Parathyroid adenoma (tissue), 2 donors: ENCODE results near the gene TAS2R8.
"Not testable (repeated sequence)": the region's sequence is repeated elsewhere in the genome, so short reads cannot be mapped to it uniquely, and the experiment has no call there.

Experiments used
- H2AFZ ChIP-seq: fragments of 300-600 bp; sonication (generic); one replicate; pipeline ENCODE4 v1.7.0; 2017; ENCODE audit warnings: antibody characterized with exemption, mild to moderate bottlenecking
- H3K27ac ChIP-seq: fragments of 300-600 bp; sonication (generic); one replicate; pipeline ENCODE4 v1.7.0; 2017
- H3K27me3 ChIP-seq: fragments of 300-600 bp; sonication (generic); one replicate; pipeline ENCODE4 v1.7.0; 2017; ENCODE audit warnings: low read length; ENCODE audit not compliant: control insufficient read depth, insufficient read depth
- H3K36me3 ChIP-seq: fragments of 300-600 bp; sonication (generic); one replicate; pipeline ENCODE4 v1.7.0; 2017; ENCODE audit warnings: low read length; ENCODE audit not compliant: control insufficient read depth, insufficient read depth
- H3K4me1 ChIP-seq: fragments of 300-600 bp; sonication (generic); one replicate; pipeline ENCODE4 v1.7.0; 2017; ENCODE audit warnings: control low read depth
- H3K4me2 ChIP-seq: fragments of 300-600 bp; sonication (generic); one replicate; pipeline ENCODE4 v1.7.0; 2017; ENCODE audit warnings: low read length
- H3K4me3 ChIP-seq: fragments of 300-600 bp; sonication (generic); one replicate; pipeline ENCODE4 v1.7.0; 2017; ENCODE audit warnings: low read depth, low read length
- H3K79me2 ChIP-seq: fragments of 300-600 bp; sonication (generic); one replicate; pipeline ENCODE4 v1.7.0; 2017; ENCODE audit warnings: control low read depth
- H3K9ac ChIP-seq: fragments of 300-600 bp; sonication (generic); one replicate; pipeline ENCODE4 v1.7.0; 2017; ENCODE audit warnings: mild to moderate bottlenecking
- H3K9me3 ChIP-seq: fragments of 300-600 bp; sonication (generic); one replicate; pipeline ENCODE4 v1.7.0; 2017; ENCODE audit warnings: low read length; ENCODE audit not compliant: control insufficient read depth
- CTCF ChIP-seq: fragments of 300-600 bp; sonication (generic); IDR thresholded peaks from one replicate; pipeline ENCODE4 v1.7.0; 2017; ENCODE audit warnings: antibody characterized with exemption, mild to moderate bottlenecking
- donor health status: primary hyperparathyroidism.

The TAS2R8 gene

GRCh38 chr12:10801741-10802140 lies 5.3 kb downstream of the TAS2R8 start:
- H3K4me2 ChIP-seq: no peak overlapping the region
- H3K9ac ChIP-seq: no peak overlapping the region
- H3K9me3 ChIP-seq: no peaks in the 10 kb centered on the region
- no peaks in the 10 kb centered on the region for H3K27me3 ChIP-seq
- no peak overlapping the region for H3K27ac ChIP-seq
- H3K4me1 ChIP-seq: no peaks in the 10 kb centered on the region
- H2AFZ ChIP-seq: no peak overlapping the region
- no peaks in the 10 kb centered on the region for H3K79me2 ChIP-seq
- TF ChIP-seq CTCF: no peak
- no peak overlapping the region for H3K4me3 ChIP-seq
- no peaks in the 10 kb centered on the region for H3K36me3 ChIP-seq

GRCh38 chr12:10794222-10794621 lies 12.9 kb downstream of the TAS2R8 start:
- H2AFZ ChIP-seq: no peak overlapping the region
- H3K27me3 ChIP-seq: no peaks in the 10 kb centered on the region
- H3K4me3 ChIP-seq: no peak overlapping the region
- no peak overlapping the region for H3K4me2 ChIP-seq
- H3K9ac ChIP-seq: no peak overlapping the region
- no peak overlapping the region for H3K27ac ChIP-seq
- TF ChIP-seq CTCF: no peak
- no peaks in the 10 kb centered on the region for H3K79me2 ChIP-seq
- no peaks in the 10 kb centered on the region for H3K4me1 ChIP-seq
- no peaks in the 10 kb centered on the region for H3K36me3 ChIP-seq
- H3K9me3 ChIP-seq: no peaks in the 10 kb centered on the region

GRCh38 chr12:10791769-10792168 lies 15.3 kb downstream of the TAS2R8 start:
- not testable (repeated sequence) for H3K36me3 ChIP-seq, H3K79me2 ChIP-seq, H3K9me3 ChIP-seq, H3K4me2 ChIP-seq, H3K4me3 ChIP-seq, H2AFZ ChIP-seq, H3K9ac ChIP-seq, H3K4me1 ChIP-seq, H3K27me3 ChIP-seq, H3K27ac ChIP-seq

GRCh38 chr12:10783252-10783651 lies 23.8 kb downstream of the TAS2R8 start:
- no peaks in the 10 kb centered on the region for H3K4me1 ChIP-seq
- H3K27ac ChIP-seq: no peak overlapping the region
- TF ChIP-seq CTCF: no peak
- H3K79me2 ChIP-seq: no peaks in the 10 kb centered on the region
- no peak overlapping the region for H2AFZ ChIP-seq
- H3K9me3 ChIP-seq: no peaks in the 10 kb centered on the region
- peaks cover 3% of the 10 kb centered on the region for H3K27me3 ChIP-seq
- H3K4me2 ChIP-seq: no peak overlapping the region
- no peaks in the 10 kb centered on the region for H3K36me3 ChIP-seq
- H3K9ac ChIP-seq: no peak overlapping the region
- no peak overlapping the region for H3K4me3 ChIP-seq

GRCh38 chr12:10779103-10779502 lies 28.0 kb downstream of the TAS2R8 start:
- H3K4me2 ChIP-seq: no peak overlapping the region
- no peaks in the 10 kb centered on the region for H3K9me3 ChIP-seq
- H3K9ac ChIP-seq: no peak overlapping the region
- H3K27me3 ChIP-seq: peaks cover 3% of the 10 kb centered on the region
- H3K4me3 ChIP-seq: no peak overlapping the region
- TF ChIP-seq CTCF: no peak
- H2AFZ ChIP-seq: no peak overlapping the region
- H3K79me2 ChIP-seq: no peaks in the 10 kb centered on the region
- no peak overlapping the region for H3K27ac ChIP-seq
- H3K4me1 ChIP-seq: no peaks in the 10 kb centered on the region
- H3K36me3 ChIP-seq: no peaks in the 10 kb centered on the region
